ENCODE results near the gene GARIN3. TPM values are rescaled to one million over a fixed set of nuclear protein-coding genes. Genes with fewer than 3 reads are reported as not detected.

Gene GARIN3
- total and polyA plus RNA-seq, 9 of the 15 experiments (the other 6 are each of a cell fraction or from before 2014, with no cell fraction given) = not detected

DNA sequence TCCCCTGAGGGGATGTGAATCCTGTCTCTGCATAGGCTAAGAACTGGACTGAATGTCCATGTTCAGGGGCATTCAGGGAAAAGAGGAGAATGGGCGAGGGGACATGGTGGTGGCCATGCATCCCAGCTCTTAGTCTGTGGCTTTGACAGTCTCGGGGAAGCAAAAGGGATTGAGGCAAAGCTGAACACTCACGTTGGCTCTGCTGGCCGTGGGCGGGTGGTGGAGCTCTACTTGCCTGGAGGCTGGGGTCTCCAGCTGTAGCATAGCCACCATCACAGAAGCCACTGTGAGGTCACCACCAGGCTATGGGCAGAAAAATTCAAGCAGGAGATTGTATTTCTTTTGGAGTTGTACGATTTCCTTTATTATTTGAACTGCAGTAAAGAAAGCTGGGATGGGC lies 4.1 kb downstream of the GARIN3 start (continued):
- TF ChIP-seq, protein P1, sequence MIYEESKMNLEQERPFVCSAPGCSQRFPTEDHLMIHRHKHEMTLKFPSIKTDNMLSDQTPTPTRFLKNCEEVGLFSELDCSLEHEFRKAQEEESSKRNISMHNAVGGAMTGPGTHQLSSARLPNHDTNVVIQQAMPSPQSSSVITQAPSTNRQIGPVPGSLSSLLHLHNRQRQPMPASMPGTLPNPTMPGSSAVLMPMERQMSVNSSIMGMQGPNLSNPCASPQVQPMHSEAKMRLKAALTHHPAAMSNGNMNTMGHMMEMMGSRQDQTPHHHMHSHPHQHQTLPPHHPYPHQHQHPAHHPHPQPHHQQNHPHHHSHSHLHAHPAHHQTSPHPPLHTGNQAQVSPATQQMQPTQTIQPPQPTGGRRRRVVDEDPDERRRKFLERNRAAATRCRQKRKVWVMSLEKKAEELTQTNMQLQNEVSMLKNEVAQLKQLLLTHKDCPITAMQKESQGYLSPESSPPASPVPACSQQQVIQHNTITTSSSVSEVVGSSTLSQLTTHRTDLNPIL (CRISPR knock-in tag; IDR thresholded peaks at IDR 0.05) = no peak
- TF ChIP-seq CHD4 (IDR thresholded peaks at IDR 0.05; ENCODE audit: insufficient read depth, insufficient replicate concordance, low read depth, low read length, poor library complexity, severe bottlenecking) = no peak
- no peak for TF ChIP-seq NEUROD1 (IDR thresholded peaks at IDR 0.05; ENCODE audit: borderline replicate concordance, low read depth, low read length, partially characterized antibody)
- TF ChIP-seq MED1 (CRISPR knock-in tag; IDR thresholded peaks at IDR 0.05; ENCODE audit: borderline replicate concordance) = no peak
- TF ChIP-seq FOXJ3 (CRISPR knock-in tag; IDR thresholded peaks at IDR 0.05) = no peak
- TF ChIP-seq, protein P2, sequence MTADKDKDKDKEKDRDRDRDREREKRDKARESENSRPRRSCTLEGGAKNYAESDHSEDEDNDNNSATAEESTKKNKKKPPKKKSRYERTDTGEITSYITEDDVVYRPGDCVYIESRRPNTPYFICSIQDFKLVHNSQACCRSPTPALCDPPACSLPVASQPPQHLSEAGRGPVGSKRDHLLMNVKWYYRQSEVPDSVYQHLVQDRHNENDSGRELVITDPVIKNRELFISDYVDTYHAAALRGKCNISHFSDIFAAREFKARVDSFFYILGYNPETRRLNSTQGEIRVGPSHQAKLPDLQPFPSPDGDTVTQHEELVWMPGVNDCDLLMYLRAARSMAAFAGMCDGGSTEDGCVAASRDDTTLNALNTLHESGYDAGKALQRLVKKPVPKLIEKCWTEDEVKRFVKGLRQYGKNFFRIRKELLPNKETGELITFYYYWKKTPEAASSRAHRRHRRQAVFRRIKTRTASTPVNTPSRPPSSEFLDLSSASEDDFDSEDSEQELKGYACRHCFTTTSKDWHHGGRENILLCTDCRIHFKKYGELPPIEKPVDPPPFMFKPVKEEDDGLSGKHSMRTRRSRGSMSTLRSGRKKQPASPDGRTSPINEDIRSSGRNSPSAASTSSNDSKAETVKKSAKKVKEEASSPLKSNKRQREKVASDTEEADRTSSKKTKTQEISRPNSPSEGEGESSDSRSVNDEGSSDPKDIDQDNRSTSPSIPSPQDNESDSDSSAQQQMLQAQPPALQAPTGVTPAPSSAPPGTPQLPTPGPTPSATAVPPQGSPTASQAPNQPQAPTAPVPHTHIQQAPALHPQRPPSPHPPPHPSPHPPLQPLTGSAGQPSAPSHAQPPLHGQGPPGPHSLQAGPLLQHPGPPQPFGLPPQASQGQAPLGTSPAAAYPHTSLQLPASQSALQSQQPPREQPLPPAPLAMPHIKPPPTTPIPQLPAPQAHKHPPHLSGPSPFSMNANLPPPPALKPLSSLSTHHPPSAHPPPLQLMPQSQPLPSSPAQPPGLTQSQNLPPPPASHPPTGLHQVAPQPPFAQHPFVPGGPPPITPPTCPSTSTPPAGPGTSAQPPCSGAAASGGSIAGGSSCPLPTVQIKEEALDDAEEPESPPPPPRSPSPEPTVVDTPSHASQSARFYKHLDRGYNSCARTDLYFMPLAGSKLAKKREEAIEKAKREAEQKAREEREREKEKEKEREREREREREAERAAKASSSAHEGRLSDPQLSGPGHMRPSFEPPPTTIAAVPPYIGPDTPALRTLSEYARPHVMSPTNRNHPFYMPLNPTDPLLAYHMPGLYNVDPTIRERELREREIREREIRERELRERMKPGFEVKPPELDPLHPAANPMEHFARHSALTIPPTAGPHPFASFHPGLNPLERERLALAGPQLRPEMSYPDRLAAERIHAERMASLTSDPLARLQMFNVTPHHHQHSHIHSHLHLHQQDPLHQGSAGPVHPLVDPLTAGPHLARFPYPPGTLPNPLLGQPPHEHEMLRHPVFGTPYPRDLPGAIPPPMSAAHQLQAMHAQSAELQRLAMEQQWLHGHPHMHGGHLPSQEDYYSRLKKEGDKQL (CRISPR knock-in tag; IDR thresholded peaks at IDR 0.05; ENCODE audit: borderline replicate concordance) = no peak
- TF ChIP-seq RAD51 (IDR thresholded peaks at IDR 0.05; ENCODE audit: borderline replicate concordance, low read depth) = no peak
